Suprapubic skin (tissue), 4 donors: ENCODE results near the gene CTDNEP1.

ENCODE experiments used
- EP300 ChIP-seq: sonication (generic); formaldehyde crosslinking; IDR thresholded peaks from one replicate; pipeline ENCODE4 v1.6.1; 2017; ENCODE audit warnings: antibody characterized with exemption
- POLR2A ChIP-seq, 2 donors: fragments of 450-650 bp; IDR thresholded peaks; one replicate each; pipeline ENCODE4 v1.6.1; 2017; ENCODE audit warnings: antibody characterized with exemption in 2 of 2, mild to moderate bottlenecking in 2 of 2, moderate library complexity in 2 of 2
- POLR2AphosphoS5 ChIP-seq, 3 donors: sonication (generic); formaldehyde crosslinking; IDR thresholded peaks; one replicate each; pipeline ENCODE4 v1.6.1; 2017; ENCODE audit warnings: antibody characterized with exemption in 3 of 3
- TF ChIP-seq, protein P1 (sequence below), 2 donors: fragments of 200-600 bp in 1 of 2; fragments of 450-650 bp in 1 of 2; sonication (generic) in 1 of 2; IDR thresholded peaks; one replicate each; pipeline ENCODE4 v1.5.1; 2016 to 2019; ENCODE audit warnings: antibody characterized with exemption in 2 of 2, mild to moderate bottlenecking in 1 of 2, moderate library complexity in 1 of 2

DNA sequence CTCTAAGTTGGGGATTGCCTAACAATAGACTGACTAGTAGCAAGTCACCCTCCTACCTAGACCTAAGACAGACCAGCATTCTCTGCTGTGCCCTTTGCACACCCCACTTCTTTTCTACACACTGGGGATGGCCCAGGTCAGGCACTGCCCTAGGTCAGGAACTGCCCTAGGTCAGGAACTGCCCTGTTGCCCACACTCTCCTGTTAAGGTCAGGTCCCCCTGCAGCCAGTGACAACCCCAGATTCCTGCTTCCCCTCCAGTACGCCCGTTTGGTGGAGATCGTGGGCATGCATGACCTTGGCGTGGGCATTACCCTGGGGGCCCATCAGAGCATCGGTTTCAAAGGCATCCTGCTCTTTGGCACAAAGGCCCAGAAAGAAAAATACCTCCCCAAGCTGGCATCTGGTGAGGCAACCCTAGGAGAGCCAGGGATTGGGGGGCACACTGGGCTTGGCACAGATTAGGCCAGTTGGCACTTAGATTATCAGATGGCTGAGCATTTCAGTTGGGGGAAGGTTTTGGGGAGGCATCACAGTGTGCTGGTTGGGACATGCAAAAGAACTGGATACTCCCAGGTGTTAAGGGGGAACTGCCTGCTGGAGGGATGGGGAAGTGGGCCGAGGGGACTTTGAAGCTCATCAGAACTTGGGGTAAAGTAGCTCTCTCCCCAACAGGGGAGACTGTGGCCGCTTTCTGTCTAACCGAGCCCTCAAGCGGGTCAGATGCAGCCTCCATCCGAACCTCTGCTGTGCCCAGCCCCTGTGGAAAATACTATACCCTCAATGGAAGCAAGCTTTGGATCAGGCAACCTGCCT is 30.0 kb downstream of the CTDNEP1 start:
- TF ChIP-seq POLR2AphosphoS5 (IDR thresholded peaks at IDR 0.05) (no peak), POLR2A (IDR thresholded peaks at IDR 0.05) (no peak), EP300 (no peak)
- TF ChIP-seq, protein P1, sequence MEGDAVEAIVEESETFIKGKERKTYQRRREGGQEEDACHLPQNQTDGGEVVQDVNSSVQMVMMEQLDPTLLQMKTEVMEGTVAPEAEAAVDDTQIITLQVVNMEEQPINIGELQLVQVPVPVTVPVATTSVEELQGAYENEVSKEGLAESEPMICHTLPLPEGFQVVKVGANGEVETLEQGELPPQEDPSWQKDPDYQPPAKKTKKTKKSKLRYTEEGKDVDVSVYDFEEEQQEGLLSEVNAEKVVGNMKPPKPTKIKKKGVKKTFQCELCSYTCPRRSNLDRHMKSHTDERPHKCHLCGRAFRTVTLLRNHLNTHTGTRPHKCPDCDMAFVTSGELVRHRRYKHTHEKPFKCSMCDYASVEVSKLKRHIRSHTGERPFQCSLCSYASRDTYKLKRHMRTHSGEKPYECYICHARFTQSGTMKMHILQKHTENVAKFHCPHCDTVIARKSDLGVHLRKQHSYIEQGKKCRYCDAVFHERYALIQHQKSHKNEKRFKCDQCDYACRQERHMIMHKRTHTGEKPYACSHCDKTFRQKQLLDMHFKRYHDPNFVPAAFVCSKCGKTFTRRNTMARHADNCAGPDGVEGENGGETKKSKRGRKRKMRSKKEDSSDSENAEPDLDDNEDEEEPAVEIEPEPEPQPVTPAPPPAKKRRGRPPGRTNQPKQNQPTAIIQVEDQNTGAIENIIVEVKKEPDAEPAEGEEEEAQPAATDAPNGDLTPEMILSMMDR (IDR thresholded peaks at IDR 0.05) = no peak
